ENCODE data around the gene SDK2.

SDK2 gene

GRCh38 chr17:73289549-73290254 is 354.5 kb downstream of the SDK2 start:
- DNase-seq: no peak

GRCh38 chr17:73288534-73289302 is 355.5 kb downstream of the SDK2 start:
- DNase-seq: no peak

GRCh38 chr17:73286863-73287296 is 357.4 kb downstream of the SDK2 start:
- DNase-seq: no peak

- DNase-seq: no peak
Measured at GRCh38 chr17:73285916-73286862, 358.1 kb downstream of the SDK2 start.

- no peak for DNase-seq
Measured at GRCh38 chr17:73285603-73285908, 358.7 kb downstream of the SDK2 start.

- no peak for DNase-seq
Measured at GRCh38 chr17:73284906-73285602, 359.2 kb downstream of the SDK2 start.
